UCSD-AML1 (cell line): ENCODE measurements around the gene CDH19.
"Not testable (repeated sequence)": the region's sequence is repeated elsewhere in the genome, so short reads cannot be mapped to it uniquely, and the experiment has no call there.

Experiments
- DNase-seq: peaks from one replicate; lab custom pipeline; 2025; ENCODE audit not compliant: unreplicated experiment; lab: John Stamatoyannopoulos, UW

The CDH19 gene

GRCh38 chr18:66564236-66564635, 39.7 kb downstream of the CDH19 start:
- DNase-seq = no peak

GRCh38 chr18:66562279-66562678, 41.6 kb downstream of the CDH19 start:
- DNase-seq = no peak

GRCh38 chr18:66560094-66560493, 43.8 kb downstream of the CDH19 start:
- DNase-seq = no peak

- no peak for DNase-seq
Observed at GRCh38 chr18:66558773-66559172, 45.1 kb downstream of the CDH19 start.

- DNase-seq = no peak
Observed at GRCh38 chr18:66557091-66557490, 46.8 kb downstream of the CDH19 start.

- DNase-seq = no peak
Observed at GRCh38 chr18:66555585-66555984, 48.3 kb downstream of the CDH19 start.

GRCh38 chr18:66553824-66554223, 50.1 kb downstream of the CDH19 start:
- DNase-seq = no peak

GRCh38 chr18:66550366-66550765, 53.5 kb downstream of the CDH19 start:
- DNase-seq = no peak

- no peak for DNase-seq
Observed at GRCh38 chr18:66548747-66549146, 55.1 kb downstream of the CDH19 start.

GRCh38 chr18:66534110-66534509, 69.8 kb downstream of the CDH19 start:
- no peak for DNase-seq

GRCh38 chr18:66533693-66534092, 70.2 kb downstream of the CDH19 start:
- no peak for DNase-seq

- no peak for DNase-seq
Observed at GRCh38 chr18:66523219-66523991, 80.5 kb downstream of the CDH19 start.

- no peak for DNase-seq
Observed at GRCh38 chr18:66513996-66514395, 89.9 kb downstream of the CDH19 start.

GRCh38 chr18:66511792-66512191, 92.1 kb downstream of the CDH19 start:
- DNase-seq = no peak

GRCh38 chr18:66511289-66511688, 92.6 kb downstream of the CDH19 start:
- no peak for DNase-seq

GRCh38 chr18:66510357-66511045, 93.4 kb downstream of the CDH19 start:
- no peak for DNase-seq

GRCh38 chr18:66508937-66509336, 95.0 kb downstream of the CDH19 start:
- no peak for DNase-seq

GRCh38 chr18:66506178-66506577, 97.7 kb downstream of the CDH19 start:
- no peak for DNase-seq

- DNase-seq = no peak
Observed at GRCh38 chr18:66497351-66497750, 106.5 kb downstream of the CDH19 start.

- peak; percentile 32 for DNase-seq
Observed at GRCh38 chr18:66495844-66496243, 108.0 kb downstream of the CDH19 start.

GRCh38 chr18:66473882-66474281, 130.0 kb downstream of the CDH19 start:
- DNase-seq = no peak

GRCh38 chr18:66466184-66466583, 137.7 kb downstream of the CDH19 start:
- not testable (repeated sequence) for DNase-seq

- DNase-seq = no peak
Observed at GRCh38 chr18:66461344-66461743, 142.5 kb downstream of the CDH19 start.
